HepG2 (cell line): Measurements from ENCODE around the gene INO80C. TPM values are rescaled to one million over a fixed set of nuclear protein-coding genes. Genes with fewer than 3 reads are reported as not detected.

ENCODE experiments used
- ARID2 ChIP-seq: sonication (generic); formaldehyde crosslinking; IDR thresholded peaks from 2 replicates; pipeline ENCODE4 v1.8.1; 2022; ENCODE audit warnings: mild to moderate bottlenecking, missing genetic modification reagents, borderline replicate concordance
- FIP1L1 ChIP-seq: fragments of 200-400 bp; formaldehyde crosslinking; IDR thresholded peaks from 2 replicates; pipeline ENCODE4 v1.6.1; 2018; ENCODE audit warnings: low read depth, mild to moderate bottlenecking, low read length, moderate library complexity, borderline replicate concordance; ENCODE audit not compliant: insufficient read depth
- HMGA1 ChIP-seq: sonication (generic); formaldehyde crosslinking; conservative IDR thresholded peaks from 2 replicates; pipeline ENCODE4 v1.4.0; 2020; ENCODE audit warnings: missing genetic modification reagents
- IRX3 ChIP-seq: sonication (generic); formaldehyde crosslinking; IDR thresholded peaks from 2 replicates; pipeline ENCODE4 v1.8.1; 2023; ENCODE audit warnings: mild to moderate bottlenecking, low read depth, missing genetic modification reagents, borderline replicate concordance
- MTA3 ChIP-seq: sonication (generic); formaldehyde crosslinking; IDR thresholded peaks from 2 replicates; pipeline ENCODE4 v1.4.0; 2020; ENCODE audit warnings: missing genetic modification reagents
- PHF20 ChIP-seq: sonication (generic); formaldehyde crosslinking; IDR thresholded peaks from 2 replicates; pipeline ENCODE4 v1.5.0; 2020; ENCODE audit warnings: mild to moderate bottlenecking, missing genetic modification reagents
- SAP130 ChIP-seq: IDR thresholded peaks from 2 replicates; pipeline ENCODE4 v1.6.1; 2016; ENCODE audit warnings: low read depth
- SKIL ChIP-seq: sonication (generic); formaldehyde crosslinking; IDR thresholded peaks from 2 replicates; pipeline ENCODE4 v1.8.0; 2022; ENCODE audit warnings: missing genetic modification reagents, mild to moderate bottlenecking, moderate library complexity, borderline replicate concordance
- TBP ChIP-seq: sonication (generic); formaldehyde crosslinking; IDR thresholded peaks from 2 replicates; pipeline ENCODE4 v1.5.0; 2020; ENCODE audit warnings: missing genetic modification reagents
- TEAD2 ChIP-seq: sonication (generic); formaldehyde crosslinking; IDR thresholded peaks from 2 replicates; pipeline ENCODE4 v1.9.0; 2021; ENCODE audit warnings: missing genetic modification reagents
- ZBED4 ChIP-seq: sonication (generic); formaldehyde crosslinking; IDR thresholded peaks from 2 replicates; pipeline ENCODE4 v1.4.0; 2020; ENCODE audit warnings: missing genetic modification reagents, borderline replicate concordance
- ZNF282 ChIP-seq: fragments of 450-650 bp; IDR thresholded peaks from 2 replicates; pipeline ENCODE4 v1.6.1; 2018; ENCODE audit not compliant: partially characterized antibody
- polyA plus RNA-seq, 8 experiments: library from polyadenylated mRNA; depleted of rRNA in 3 of 8; stranded (reverse) in 7 of 8; unstranded in 1 of 8; fragments of >200 nt; fragmentation: Illumina TruSeq in 4 of 8; extraction: Trizol in 4 of 8; gene quantifications; 2 replicates each; pipeline versions ENCODE4 v1.2.1 to v1.2.3, GENCODE V29; 2011 to 2016; ENCODE audit warnings: low read depth in 4 of 8, missing spikeins in 1 of 8, mixed read lengths in 1 of 8; ENCODE audit not compliant: insufficient read depth in 1 of 8
- total RNA-seq, 5 experiments: library from RNA; depleted of rRNA; stranded (reverse); fragments of >200 nt; fragmentation: Illumina TruSeq; extraction: Trizol; gene quantifications; 2 replicates each; pipeline ENCODE4 v1.2.3, GENCODE V29; 2016; ENCODE audit warnings: low read depth in 1 of 5
- TF ChIP-seq, protein P1 (sequence below), 2 experiments: sonication (generic) in 1 of 2; formaldehyde crosslinking in 1 of 2; IDR thresholded peaks; 2 replicates each; pipeline versions ENCODE4 v1.6.1 to v1.9.0; 2014 to 2022; ENCODE audit warnings: antibody characterized with exemption in 1 of 2, borderline replicate concordance in 1 of 2, inconsistent platforms in 1 of 2, low read depth in 1 of 2, missing genetic modification reagents in 1 of 2
- TF ChIP-seq, protein P2 (sequence below): sonication (generic); formaldehyde crosslinking; IDR thresholded peaks from 2 replicates; pipeline ENCODE4 v1.8.1; 2023; ENCODE audit warnings: mild to moderate bottlenecking, moderate library complexity, missing genetic modification reagents

INO80C gene
- total and polyA plus RNA-seq, 2 of the 13 experiments (the other 11 are each of a cell fraction or from before 2014, with no cell fraction given): 8.2 to 15.4 TPM

GRCh38 chr18:35458677-35459441 is 38.9 kb downstream of the INO80C start (continued):
- TF ChIP-seq ARID2 (no peak), ZNF282 (no peak), FIP1L1 (no peak), ZBED4 (CRISPR knock-in tag) (0 out of 2 replicates have a peak, but pooled peaks have one; percentile 7), TEAD2 (CRISPR knock-in tag) (no peak), PHF20 (no peak), SKIL (peak; percentile 53; the same call in 1 of the 2 replicates), SAP130 (CRISPR knock-in tag) (peak; percentile 73), MTA3 (CRISPR knock-in tag) (no peak), IRX3 (no peak), TBP (CRISPR knock-in tag) (no peak), HMGA1 (CRISPR knock-in tag) (no peak)
- TF ChIP-seq, protein P1, sequence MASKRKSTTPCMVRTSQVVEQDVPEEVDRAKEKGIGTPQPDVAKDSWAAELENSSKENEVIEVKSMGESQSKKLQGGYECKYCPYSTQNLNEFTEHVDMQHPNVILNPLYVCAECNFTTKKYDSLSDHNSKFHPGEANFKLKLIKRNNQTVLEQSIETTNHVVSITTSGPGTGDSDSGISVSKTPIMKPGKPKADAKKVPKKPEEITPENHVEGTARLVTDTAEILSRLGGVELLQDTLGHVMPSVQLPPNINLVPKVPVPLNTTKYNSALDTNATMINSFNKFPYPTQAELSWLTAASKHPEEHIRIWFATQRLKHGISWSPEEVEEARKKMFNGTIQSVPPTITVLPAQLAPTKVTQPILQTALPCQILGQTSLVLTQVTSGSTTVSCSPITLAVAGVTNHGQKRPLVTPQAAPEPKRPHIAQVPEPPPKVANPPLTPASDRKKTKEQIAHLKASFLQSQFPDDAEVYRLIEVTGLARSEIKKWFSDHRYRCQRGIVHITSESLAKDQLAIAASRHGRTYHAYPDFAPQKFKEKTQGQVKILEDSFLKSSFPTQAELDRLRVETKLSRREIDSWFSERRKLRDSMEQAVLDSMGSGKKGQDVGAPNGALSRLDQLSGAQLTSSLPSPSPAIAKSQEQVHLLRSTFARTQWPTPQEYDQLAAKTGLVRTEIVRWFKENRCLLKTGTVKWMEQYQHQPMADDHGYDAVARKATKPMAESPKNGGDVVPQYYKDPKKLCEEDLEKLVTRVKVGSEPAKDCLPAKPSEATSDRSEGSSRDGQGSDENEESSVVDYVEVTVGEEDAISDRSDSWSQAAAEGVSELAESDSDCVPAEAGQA (IDR thresholded peaks at IDR 0.05; ENCODE audit: low read depth): peak; percentile 51; the same call in 1 of the 2 replicates
- TF ChIP-seq, protein P1 (CRISPR knock-in tag; IDR thresholded peaks at IDR 0.05; ENCODE audit: borderline replicate concordance): no peak
- TF ChIP-seq, protein P2, sequence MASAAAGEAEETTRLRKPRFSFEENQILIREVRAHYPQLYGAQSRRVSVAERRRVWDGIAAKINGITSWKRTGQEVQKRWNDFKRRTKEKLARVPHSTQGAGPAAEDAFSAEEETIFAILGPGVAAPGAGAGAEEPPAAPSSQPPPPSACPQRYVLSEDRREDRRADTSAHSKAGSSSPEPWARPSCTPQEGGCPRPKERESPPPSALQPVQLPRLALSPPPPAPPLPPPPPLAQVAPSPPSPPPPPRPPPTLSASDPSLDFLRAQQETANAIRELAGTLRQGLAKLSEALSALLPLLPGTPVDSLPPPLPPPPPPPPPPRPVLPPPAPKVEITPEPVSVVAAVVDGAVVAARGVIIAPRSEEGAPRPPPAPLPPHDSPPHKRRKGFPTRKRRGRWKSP: no peak
